IPS DF 6.9 (cell line): ENCODE measurements around the gene INPP5F.

ENCODE experiments used
- DNase-seq: peaks from one replicate; pipeline ENCODE4 v3.0.0-alpha.2; 2013; ENCODE audit warnings: low read depth, low spot score
- H3K27ac ChIP-seq: one replicate; pipeline ENCODE4 v1.5.1; 2013; ENCODE audit warnings: low read length, control low read depth
- H3K27me3 ChIP-seq: 2 replicates; pipeline ENCODE4 v1.6.1; 2013; ENCODE audit warnings: mild to moderate bottlenecking, low read length; ENCODE audit not compliant: control insufficient read depth, insufficient read depth
- H3K36me3 ChIP-seq: 2 replicates; pipeline ENCODE4 v1.6.1; 2013; ENCODE audit warnings: low read length; ENCODE audit not compliant: control insufficient read depth, insufficient read depth
- H3K4me1 ChIP-seq: 2 replicates; pipeline ENCODE4 v1.6.1; 2013; ENCODE audit warnings: low read length; ENCODE audit not compliant: control insufficient read depth, insufficient read depth
- H3K4me3 ChIP-seq: 2 replicates; pipeline ENCODE4 v1.5.1; 2013; ENCODE audit warnings: mild to moderate bottlenecking, low read length
- H3K9me3 ChIP-seq: 2 replicates; pipeline ENCODE4 v1.6.1; 2013; ENCODE audit warnings: low read length, inconsistent platforms; ENCODE audit not compliant: control insufficient read depth, insufficient read depth
- WGBS: extraction: QIAGEN DNeasy Blood & Tissue Kit; methylation state at CpG from one replicate; pipeline ENCODE4 v1.1.7; 2013; ENCODE audit warnings: mixed read lengths, missing lambda C conversion rate; ENCODE audit not compliant: insufficient read length, insufficient coverage; 5-methylcytosine and 5-hydroxymethylcytosine counted together

Gene INPP5F

GRCh38 chr10:119817991-119818888, 92.4 kb downstream of the INPP5F start:
- H3K9me3 ChIP-seq: no peaks in the 10 kb centered on the region
- no CpG with 5 or more reads among the region's 84 CpGs for WGBS
- H3K36me3 ChIP-seq: no peaks in the 10 kb centered on the region
- H3K4me1 ChIP-seq: 0 out of 2 replicates have a peak, but pooled peaks cover 2% of the 10 kb centered on the region
- no peaks in the 10 kb centered on the region for H3K27me3 ChIP-seq
- DNase-seq: peak; percentile 84
- peak overlapping the region; percentile 29; the same call in 1 of the 2 replicates for H3K4me3 ChIP-seq
- no peak overlapping the region for H3K27ac ChIP-seq

GRCh38 chr10:119818889-119819270, 93.0 kb downstream of the INPP5F start:
- WGBS: no CpG with 5 or more reads among the region's 10 CpGs
- DNase-seq: peak; percentile 9
- Histone ChIP-seq H3K9me3 (no peaks in the 10 kb centered on the region), H3K36me3 (no peaks in the 10 kb centered on the region; the same call in 1 of the 2 replicates), H3K4me1 (0 out of 2 replicates have a peak, but pooled peaks cover 2% of the 10 kb centered on the region), H3K27me3 (no peaks in the 10 kb centered on the region), H3K27ac (no peak overlapping the region), H3K4me3 (peak overlapping the region; percentile 29; the same call in 1 of the 2 replicates)

GRCh38 chr10:119821182-119821581, 95.3 kb downstream of the INPP5F start:
- H3K27ac ChIP-seq: no peak overlapping the region
- no peak overlapping the region for H3K4me3 ChIP-seq
- DNase-seq: no peak
- H3K9me3 ChIP-seq: no peaks in the 10 kb centered on the region
- H3K36me3 ChIP-seq: no peaks in the 10 kb centered on the region; the same call in 1 of the 2 replicates
- no CpG with 5 or more reads among the region's 4 CpGs for WGBS
- no peaks in the 10 kb centered on the region for H3K27me3 ChIP-seq
- 0 out of 2 replicates have a peak, but pooled peaks cover 2% of the 10 kb centered on the region for H3K4me1 ChIP-seq

GRCh38 chr10:119824299-119824698, 98.4 kb downstream of the INPP5F start:
- no peaks in the 10 kb centered on the region for H3K4me1 ChIP-seq
- H3K36me3 ChIP-seq: peaks cover 6% of the 10 kb centered on the region; the same call in 1 of the 2 replicates

GRCh38 chr10:119826771-119827170, 100.9 kb downstream of the INPP5F start:
- Histone ChIP-seq H3K27ac (no peak overlapping the region), H3K9me3 (no peaks in the 10 kb centered on the region), H3K27me3 (no peaks in the 10 kb centered on the region), H3K36me3 (peaks cover 13% of the 10 kb centered on the region; the same call in 1 of the 2 replicates), H3K4me1 (no peaks in the 10 kb centered on the region; the same call in 1 of the 2 replicates), H3K4me3 (no peak overlapping the region)
- no peak for DNase-seq
- WGBS: no CpG with 5 or more reads among the region's 6 CpGs

More at GRCh38 chr10:119824299-119824698, 98.4 kb downstream of the INPP5F start:
- Histone ChIP-seq H3K27me3 (no peaks in the 10 kb centered on the region), H3K9me3 (no peaks in the 10 kb centered on the region), H3K4me3 (no peak overlapping the region), H3K27ac (no peak overlapping the region)
- no CpG with 5 or more reads among the region's 3 CpGs for WGBS
- no peak for DNase-seq

GRCh38 chr10:119827430-119827829, 101.6 kb downstream of the INPP5F start:
- DNase-seq: no peak
- Histone ChIP-seq H3K36me3 (peaks cover 15% of the 10 kb centered on the region; the same call in 1 of the 2 replicates), H3K4me3 (no peak overlapping the region), H3K27me3 (no peaks in the 10 kb centered on the region), H3K9me3 (no peaks in the 10 kb centered on the region), H3K4me1 (no peaks in the 10 kb centered on the region; the same call in 1 of the 2 replicates), H3K27ac (no peak overlapping the region)
- no CpG with 5 or more reads among the region's 4 CpGs for whole genome bisulfite sequencing

- H3K4me1 ChIP-seq: no peaks in the 10 kb centered on the region; the same call in 1 of the 2 replicates
- no peak overlapping the region for H3K27ac ChIP-seq
- no peaks in the 10 kb centered on the region for H3K9me3 ChIP-seq
- no CpG with 5 or more reads among the region's 7 CpGs for WGBS
- no peak overlapping the region for H3K4me3 ChIP-seq
- H3K36me3 ChIP-seq: peaks cover 19% of the 10 kb centered on the region
- no peak for DNase-seq
- H3K27me3 ChIP-seq: no peaks in the 10 kb centered on the region
These were observed 103.6 kb downstream of the INPP5F start for GRCh38 chr10:119829429-119829828.

GRCh38 chr10:119830851-119831250, 105.0 kb downstream of the INPP5F start:
- H3K4me1 ChIP-seq: no peaks in the 10 kb centered on the region; the same call in 1 of the 2 replicates
- H3K9me3 ChIP-seq: no peaks in the 10 kb centered on the region
- DNase-seq: no peak
- H3K27me3 ChIP-seq: no peaks in the 10 kb centered on the region
- no CpG with 5 or more reads among the region's 4 CpGs for WGBS
- H3K4me3 ChIP-seq: no peak overlapping the region
- H3K36me3 ChIP-seq: peaks cover 19% of the 10 kb centered on the region
- no peak overlapping the region for H3K27ac ChIP-seq

GRCh38 chr10:119831656-119832055, 105.8 kb downstream of the INPP5F start:
- Histone ChIP-seq H3K9me3 (no peaks in the 10 kb centered on the region), H3K36me3 (peaks cover 19% of the 10 kb centered on the region), H3K4me1 (no peaks in the 10 kb centered on the region; the same call in 1 of the 2 replicates), H3K27me3 (no peaks in the 10 kb centered on the region), H3K27ac (no peak overlapping the region), H3K4me3 (no peak overlapping the region)
- no CpG with 5 or more reads among the region's 11 CpGs for WGBS
- no peak for DNase-seq

- peaks cover 21% of the 10 kb centered on the region for H3K36me3 ChIP-seq
- no peaks in the 10 kb centered on the region for H3K9me3 ChIP-seq
- H3K4me3 ChIP-seq: no peak overlapping the region
- no CpG with 5 or more reads among the region's 2 CpGs for WGBS
- no peaks in the 10 kb centered on the region; the same call in 1 of the 2 replicates for H3K4me1 ChIP-seq
- no peak overlapping the region for H3K27ac ChIP-seq
- DNase-seq: no peak
- no peaks in the 10 kb centered on the region for H3K27me3 ChIP-seq
These were observed 107.1 kb downstream of the INPP5F start for GRCh38 chr10:119832951-119833350.
